Right ventricle myocardium inferior (tissue), 1 donor: ENCODE data around the gene KRTDAP. TPM values are rescaled to one million over a fixed set of nuclear protein-coding genes. Genes with fewer than 3 reads are reported as not detected.
A peak's percentile ranks its signal among the peaks of the same experiment; 100 is the strongest.

ENCODE experiments used
- ATAC-seq: fragments of 200-7000 bp; cut with Tn5 transposase; one replicate; pipeline ENCODE4 v1.9.1; 2020; ENCODE audit warnings: mild to moderate bottlenecking, moderate library complexity
- DNase-seq: peaks from one replicate; pipeline ENCODE4 v3.0.0; 2021; ENCODE audit errors: missing footprints
- intact Hi-C: fragments of 100-400 bp; cut with DNase I; formaldehyde crosslinking; loops from one replicate; pipeline ENCODE4 v1.11.0; 2022
- total RNA-seq: library from RNA; stranded (reverse); fragmentation: NEBNext Ultra II Directional; extraction: Animal tissue kit (Norgen Biotek cat#: 25700); gene quantifications from one replicate; pipeline ENCODE4 v1.2.1, GENCODE V29; 2021
- donor health status: DM: no; HTN: yes; CAD: no; lungs with severe emphysema.

KRTDAP gene
- total RNA-seq, 1 donor from 2014 or later, result not detected

- intact Hi-C loops, result no loop called here
- no peak for ATAC-seq
These were observed 24.1 kb upstream of the KRTDAP start for GRCh38 chr19:35514282-35514809.

DNA sequence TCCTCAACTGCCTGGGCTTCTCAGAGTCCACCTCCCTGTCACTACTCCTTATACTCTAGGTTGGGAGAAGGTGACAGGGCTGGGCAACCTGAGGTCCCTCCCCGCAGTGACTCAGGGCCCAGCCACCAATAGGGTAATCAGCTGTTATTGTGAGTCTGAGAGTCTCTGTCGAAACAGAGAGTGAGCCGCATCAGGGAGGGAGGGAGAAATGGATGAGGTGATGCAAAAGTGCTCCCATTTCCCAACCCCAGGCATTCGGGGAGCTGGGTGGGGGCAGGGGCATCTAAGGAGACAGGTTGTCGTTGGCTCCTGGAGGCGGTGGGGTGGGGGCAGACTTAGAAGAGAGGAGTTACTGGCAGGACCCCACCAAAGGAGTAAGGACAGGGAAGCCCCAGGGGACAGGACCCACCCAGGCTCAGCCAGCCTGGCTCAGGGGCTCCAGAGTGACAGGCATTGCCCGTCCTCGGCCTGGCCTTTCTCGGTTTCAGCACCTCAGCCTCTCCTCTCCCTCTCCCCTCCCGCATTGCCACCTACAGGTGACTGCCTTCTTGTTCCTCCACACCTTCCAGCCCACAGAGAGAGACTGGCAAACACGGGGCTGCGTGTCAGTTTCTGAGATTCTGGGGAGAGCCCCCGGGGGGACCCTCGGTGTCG, 23.5 kb upstream of the KRTDAP start, which contains the start of gene DMKN:
Gene DMKN (minus strand): TSS at position 22 of the 654 bp plus-strand sequence. CDS start 174 bp downstream, outside the sequence.
- intact Hi-C loops, result no loop called here
- DNase-seq, result no peak
- ATAC-seq, result no peak

More at GRCh38 chr19:35514282-35514809, 24.1 kb upstream of the KRTDAP start:
- DNase-seq, result no peak

DNA sequence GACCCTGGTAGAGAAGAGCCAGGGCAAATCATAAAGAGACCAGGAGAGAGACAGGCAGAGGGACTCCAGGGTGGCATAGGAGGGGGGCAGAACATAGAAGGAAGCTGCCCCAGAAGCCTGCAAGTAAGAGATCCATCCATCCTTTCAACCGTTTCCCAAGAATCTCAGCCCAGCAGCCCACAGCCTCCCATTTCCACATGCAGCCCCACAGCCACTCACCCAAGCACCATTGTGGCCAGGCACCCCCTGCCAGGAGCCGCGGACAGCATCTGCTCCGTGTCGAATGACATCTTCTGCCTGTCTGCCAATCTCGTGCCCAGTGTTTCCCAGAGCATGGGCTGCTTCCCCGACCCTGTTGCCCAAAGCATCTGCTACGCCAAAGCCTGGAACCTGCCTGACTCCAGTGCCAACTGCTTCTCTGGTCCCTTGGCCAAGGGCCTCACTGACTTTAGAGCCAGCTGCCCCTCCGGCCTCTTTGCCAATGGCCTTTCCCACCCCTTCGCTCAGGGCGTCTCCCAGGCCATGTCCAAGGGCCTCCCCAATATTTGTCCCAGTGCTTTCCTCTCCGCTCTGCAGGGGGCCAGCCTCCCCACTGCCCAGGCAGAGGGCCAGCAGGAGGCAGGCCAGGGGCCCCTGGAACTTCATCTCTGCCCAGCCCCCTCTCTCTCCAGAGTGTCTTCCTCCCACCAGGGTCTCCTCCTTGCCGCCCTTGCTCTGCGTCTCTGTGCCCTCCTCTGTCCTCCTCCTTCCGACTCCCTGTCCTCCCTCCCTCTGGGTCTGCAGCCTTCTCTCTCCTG, 22.8 kb upstream of the KRTDAP start:
- ATAC-seq (no peak), DNase-seq (no peak)
- intact Hi-C loops, result no loop called here

DNA sequence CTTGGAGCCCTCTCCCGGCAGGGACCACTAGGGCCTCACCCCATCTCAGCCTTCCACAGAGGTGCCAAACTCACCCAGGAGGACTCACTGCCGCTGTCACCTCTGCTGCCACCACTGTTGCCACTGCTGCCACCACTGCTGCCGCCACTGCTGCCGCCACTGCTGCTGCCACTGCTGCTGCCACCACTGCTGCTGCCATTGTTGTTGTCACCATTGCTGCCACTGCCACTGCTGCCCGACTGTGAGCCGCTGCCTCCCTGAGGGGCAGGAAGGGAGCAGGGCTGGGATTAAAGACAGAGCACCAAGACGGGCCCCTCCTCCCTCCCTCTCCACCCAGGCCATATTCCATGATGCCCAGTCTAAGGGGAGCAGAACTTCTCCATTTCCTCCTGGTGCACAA, 21.1 kb upstream of the KRTDAP start:
- intact Hi-C loops, result no loop called here
- ATAC-seq (no peak), DNase-seq (no peak)

GRCh38 chr19:35510626-35510964, 20.3 kb upstream of the KRTDAP start:
- DNase-seq, result no peak
- intact Hi-C loops, result no loop called here

DNA sequence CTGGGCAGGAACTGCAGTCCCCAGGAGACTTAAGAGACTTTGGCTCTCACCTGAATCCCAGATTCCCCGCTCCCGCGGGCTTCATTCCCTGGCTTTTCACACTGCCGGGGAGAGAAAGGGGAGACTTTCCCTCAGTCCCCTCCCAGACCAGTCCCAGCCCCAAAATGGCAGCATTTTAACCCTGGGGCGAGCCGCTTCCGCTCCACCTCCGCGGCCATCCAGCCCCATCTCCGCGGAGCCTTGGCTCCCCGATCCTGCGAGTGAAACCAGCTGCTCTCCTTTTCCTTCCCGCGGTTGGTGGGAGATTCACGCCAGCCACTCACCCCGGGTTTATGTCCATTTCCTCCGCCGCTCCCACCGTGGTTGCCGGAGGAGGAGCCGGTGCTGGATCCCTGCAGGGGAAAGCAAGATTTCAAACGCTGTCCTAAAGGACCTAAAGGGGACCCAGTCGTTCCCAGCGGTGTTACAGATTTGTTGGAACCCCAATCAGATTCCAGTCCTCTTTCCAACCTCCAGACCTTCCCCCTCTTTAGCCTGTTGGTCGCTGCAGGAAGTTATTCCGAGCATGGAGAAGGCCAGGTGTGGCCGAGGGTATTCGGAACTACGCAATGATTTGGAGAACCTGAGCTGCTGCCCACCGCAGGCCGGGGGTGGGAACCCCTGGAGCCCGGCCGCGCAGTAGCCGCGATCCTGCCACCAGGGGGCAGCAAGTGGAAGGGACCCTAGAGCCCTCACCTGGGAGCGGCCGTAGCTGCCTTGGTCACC, 19.8 kb upstream of the KRTDAP start:
- intact Hi-C loops, result no loop called here
- ATAC-seq (no peak), DNase-seq (peak; percentile 85)

More at GRCh38 chr19:35510626-35510964, 20.3 kb upstream of the KRTDAP start:
- no peak for ATAC-seq

DNA sequence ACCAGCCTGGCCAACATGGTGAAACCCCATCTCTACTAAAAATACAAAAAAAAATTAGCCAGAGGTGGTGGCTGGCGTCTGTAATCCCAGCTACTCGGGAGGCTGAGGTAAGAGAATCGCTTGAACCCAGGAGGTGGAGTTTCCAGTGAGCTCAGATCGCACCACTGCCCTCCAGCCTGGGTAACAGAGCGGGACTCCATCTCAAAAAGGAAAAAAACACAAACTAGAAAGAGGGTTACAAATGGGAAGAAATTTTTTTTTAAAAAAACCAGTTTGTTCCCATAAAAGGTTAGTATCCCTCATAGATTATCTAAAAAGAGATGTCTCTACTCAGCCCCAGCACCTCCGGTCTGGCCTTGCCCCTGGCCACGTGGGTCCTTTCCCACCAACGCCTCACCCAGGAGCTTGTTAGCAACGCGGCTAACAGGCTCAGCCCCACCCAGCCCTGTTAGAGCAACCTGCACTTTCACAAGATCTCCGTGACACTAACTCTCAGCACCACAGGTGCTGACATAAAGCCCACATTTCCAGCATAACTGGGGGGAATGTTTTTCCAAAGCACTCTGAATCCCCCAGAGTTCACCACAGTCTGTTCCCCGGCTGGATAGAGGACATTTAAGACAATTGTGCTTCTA, 18.9 kb upstream of the KRTDAP start:
- intact Hi-C loops, result no loop called here
- no peak for DNase-seq
- ATAC-seq, result no peak

DNA sequence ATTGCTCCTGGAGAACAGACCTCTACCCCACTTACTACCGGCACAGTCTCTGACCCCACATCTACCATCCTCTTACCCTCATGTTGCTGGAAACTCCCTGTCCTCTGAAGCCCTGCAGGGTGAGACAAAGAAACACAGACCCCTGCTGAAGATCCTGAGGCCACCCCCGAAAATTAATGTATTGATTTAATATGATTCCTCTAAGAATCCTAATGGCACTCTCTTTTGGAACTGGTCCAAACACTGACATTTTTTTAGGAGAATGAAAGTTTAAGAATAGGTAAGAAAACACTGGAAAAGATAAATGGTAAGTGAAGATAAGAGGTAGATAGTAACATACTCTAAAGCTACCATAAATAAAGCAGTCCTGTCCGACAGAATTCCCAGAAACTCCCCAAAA, 17.9 kb upstream of the KRTDAP start:
- intact Hi-C loops, result no loop called here
- ATAC-seq (no peak), DNase-seq (no peak)

GRCh38 chr19:35507561-35507960, 17.3 kb upstream of the KRTDAP start:
- intact Hi-C loops, result no loop called here
- no peak for ATAC-seq
- DNase-seq, result no peak

- DNase-seq (no peak), ATAC-seq (no peak)
- intact Hi-C loops, result no loop called here
These were observed 15.7 kb upstream of the KRTDAP start for GRCh38 chr19:35506011-35506410.

- ATAC-seq (peak; percentile 28), DNase-seq (no peak)
- intact Hi-C loops, result no loop called here
These were observed 12.5 kb upstream of the KRTDAP start for GRCh38 chr19:35502751-35503150.

DNA sequence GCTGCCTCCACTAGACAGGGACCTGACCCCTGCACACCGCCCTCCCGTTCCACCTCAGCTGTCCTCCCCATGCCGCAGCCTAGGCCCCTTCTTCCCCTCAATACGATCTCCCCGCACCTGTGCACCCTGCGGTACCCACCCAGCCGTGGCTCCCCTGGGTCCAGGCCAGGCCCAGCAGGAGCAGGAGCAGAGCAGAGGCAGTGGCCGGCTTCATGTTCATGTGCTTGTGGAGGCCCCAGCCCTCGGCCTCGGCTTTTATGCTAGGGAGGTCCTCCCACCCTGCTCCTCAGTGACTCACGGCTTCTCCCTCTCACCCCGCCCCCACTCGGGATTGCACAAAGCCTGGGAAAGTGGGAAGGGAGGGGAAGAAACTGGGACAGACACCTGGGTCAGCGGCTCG, 11.4 kb upstream of the KRTDAP start:
- intact Hi-C loops, result no loop called here
- DNase-seq, result no peak
- ATAC-seq, result peak; percentile 10

GRCh38 chr19:35500611-35501010, 10.3 kb upstream of the KRTDAP start:
- ATAC-seq, result no peak

DNA sequence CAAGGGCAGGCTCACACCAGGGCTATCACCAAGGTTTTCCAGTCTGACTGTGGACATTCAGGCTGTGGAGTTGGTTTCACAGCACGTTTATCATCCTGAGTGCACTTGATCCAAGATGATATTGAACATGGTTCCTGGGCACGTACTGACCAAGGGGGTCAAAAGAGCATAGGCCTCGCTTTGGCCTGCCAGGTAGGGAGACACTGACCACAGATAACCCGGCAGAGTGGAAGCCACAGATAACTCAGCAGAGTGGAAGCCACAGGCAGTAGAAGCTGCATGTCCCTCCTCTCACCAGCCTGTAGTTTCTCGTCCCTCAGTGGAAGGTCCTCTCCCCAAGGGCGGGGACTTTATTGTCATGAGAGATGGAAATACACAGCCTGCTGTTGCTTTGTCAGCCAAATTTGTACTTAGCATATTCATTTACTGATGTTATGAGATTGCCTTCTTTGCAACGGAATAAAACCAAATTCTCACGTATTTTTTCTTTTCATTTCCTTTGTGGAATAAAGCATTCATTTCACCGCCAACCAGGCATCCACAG, 8.8 kb upstream of the KRTDAP start:
- ATAC-seq, result no peak
- intact Hi-C loops, result no loop called here
- DNase-seq, result no peak

More at GRCh38 chr19:35500611-35501010, 10.3 kb upstream of the KRTDAP start:
- intact Hi-C loops, result no loop called here
- no peak for DNase-seq

- intact Hi-C loops, result no loop called here
- ATAC-seq (no peak), DNase-seq (no peak)
These were observed 8.0 kb upstream of the KRTDAP start for GRCh38 chr19:35498220-35498619.

DNA sequence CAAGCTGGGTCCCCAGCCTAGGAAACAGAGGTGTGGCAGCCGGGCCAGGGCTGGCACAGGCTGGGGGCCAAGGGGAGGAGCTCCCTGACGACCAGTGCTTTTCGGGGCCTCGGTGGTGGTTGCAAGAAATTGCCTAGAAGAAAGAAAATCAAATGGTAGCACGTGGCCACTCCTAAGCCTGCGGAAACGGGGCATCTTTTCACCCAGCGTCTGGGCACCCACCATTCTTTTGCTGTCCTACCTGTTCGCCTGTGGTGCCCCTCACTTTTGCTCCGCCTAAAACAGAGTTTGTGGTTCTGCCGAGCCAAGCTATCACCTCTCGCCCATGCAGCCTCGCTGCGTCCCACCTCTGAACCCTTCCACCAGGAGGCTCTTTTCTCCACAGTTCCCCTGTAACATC, 7.1 kb upstream of the KRTDAP start:
- intact Hi-C loops, result no loop called here
- no peak for DNase-seq
- ATAC-seq, result no peak

GRCh38 chr19:35495107-35496064, 5.1 kb upstream of the KRTDAP start:
- DNase-seq (peak; percentile 87), ATAC-seq (peak; percentile 92)
- intact Hi-C loops, result loop anchor here (2.0 kb wide), 1 partner anchor 143 kb away; no protein-coding TSS in a partner anchor
